ENCODE data around the gene ZCCHC14.

The ZCCHC14 gene

DNA sequence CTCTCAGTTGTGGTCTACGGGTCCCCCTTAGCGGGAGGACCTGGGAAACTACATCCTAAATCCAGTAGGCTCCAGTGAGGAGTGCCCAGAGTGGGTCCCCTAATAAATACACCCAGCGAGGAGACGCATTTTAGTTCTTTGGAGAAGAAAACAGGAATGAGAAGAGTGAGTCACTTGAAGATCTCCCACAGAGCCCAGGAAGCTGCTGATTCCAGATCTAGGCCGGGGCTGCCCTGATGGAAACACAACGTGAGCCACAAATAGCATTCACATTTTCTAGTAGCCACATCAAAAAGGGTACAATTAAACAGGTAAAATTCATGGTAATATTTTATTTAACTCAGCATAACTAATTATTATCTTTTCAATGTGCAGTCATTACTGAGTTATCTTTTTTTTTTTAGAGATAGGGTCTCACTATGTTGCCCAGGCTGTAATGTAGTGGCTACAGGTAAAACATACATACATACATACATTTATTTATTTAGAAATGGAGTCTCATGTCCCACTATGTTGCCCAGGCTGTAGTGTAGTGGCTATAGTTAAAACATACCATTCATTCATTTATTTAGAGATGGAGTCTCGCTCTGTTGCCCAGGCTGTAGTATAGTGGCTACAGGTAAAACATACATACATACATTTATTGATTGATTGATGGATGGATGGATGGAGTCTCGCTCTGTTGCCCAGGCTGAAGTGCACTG, 130.8 kb downstream of the ZCCHC14 start:
- Histone ChIP-seq H3K27me3 (ENCODE audit: insufficient read depth, low read depth) (no peaks in the 10 kb centered on the region), H3K4me1 (ENCODE audit: low read depth, poor library complexity, severe bottlenecking) (no peaks in the 10 kb centered on the region), H3K27ac (no peak overlapping the region), H4K20me1 (ENCODE audit: insufficient read depth) (no peaks in the 10 kb centered on the region), H3K4me2 (no peak overlapping the region), H3K4me3 (IDR thresholded peaks at IDR 0.05; ENCODE audit: insufficient read depth, low read depth, low read length) (no peak overlapping the region), H3K9ac (no peak overlapping the region), H3K79me2 (ENCODE audit: insufficient read depth, low read depth) (peaks cover 26% of the 10 kb centered on the region; the same call in 1 of the 2 replicates), H2AFZ (ENCODE audit: low read depth) (no peak overlapping the region), H3K36me3 (ENCODE audit: insufficient read depth) (no peaks in the 10 kb centered on the region; the same call in 1 of the 2 replicates)
- TF ChIP-seq CTCF (conservative IDR thresholded peaks at IDR 0.05; ENCODE audit: low read depth, low read length): no peak

DNA sequence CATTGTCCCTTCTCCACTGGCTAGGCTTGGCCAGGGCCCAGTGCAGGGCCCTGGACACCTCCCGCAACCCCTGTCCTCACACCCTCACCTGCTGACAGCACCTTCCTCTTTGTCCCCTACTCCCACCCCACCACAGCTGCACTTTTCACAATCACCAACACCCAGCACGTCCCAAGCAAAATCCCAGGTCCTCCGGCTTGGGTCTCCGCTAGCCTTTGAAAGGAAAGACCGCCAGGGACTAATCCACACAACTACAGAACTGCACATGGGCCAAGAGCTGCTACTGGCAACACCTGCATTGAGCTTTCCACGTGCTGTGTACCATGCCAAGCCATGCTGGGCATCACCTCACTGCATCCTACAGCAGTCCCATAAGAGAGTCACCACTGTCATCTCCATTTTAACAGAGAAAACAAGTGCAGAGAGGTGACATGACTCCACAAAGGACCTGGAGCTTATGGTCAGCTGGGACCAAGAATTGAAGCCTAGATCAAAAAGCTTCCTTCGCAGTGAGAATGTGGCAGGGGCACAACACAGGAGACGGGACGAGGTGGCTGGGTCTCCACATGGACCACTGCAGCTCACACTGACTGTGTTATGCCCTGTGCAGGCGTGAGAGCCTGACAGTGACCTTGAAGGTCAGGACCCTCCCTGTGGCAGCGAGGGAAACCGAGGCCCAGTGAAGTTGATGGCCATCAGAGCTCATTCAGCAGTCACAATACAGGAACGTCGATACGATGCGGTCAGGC, 131.8 kb downstream of the ZCCHC14 start:
- H3K4me2 ChIP-seq: no peak overlapping the region
- no peak for TF ChIP-seq CTCF (conservative IDR thresholded peaks at IDR 0.05; ENCODE audit: low read depth, low read length)
- H3K4me1 ChIP-seq (ENCODE audit: low read depth, poor library complexity, severe bottlenecking): no peaks in the 10 kb centered on the region
- H3K27ac ChIP-seq: no peak overlapping the region
- no peaks in the 10 kb centered on the region for H3K27me3 ChIP-seq (ENCODE audit: insufficient read depth, low read depth)
- no peaks in the 10 kb centered on the region for H4K20me1 ChIP-seq (ENCODE audit: insufficient read depth)
- no peak overlapping the region for H2AFZ ChIP-seq (ENCODE audit: low read depth)
- no peaks in the 10 kb centered on the region; the same call in 1 of the 2 replicates for H3K36me3 ChIP-seq (ENCODE audit: insufficient read depth)
- no peak overlapping the region for H3K4me3 ChIP-seq (IDR thresholded peaks at IDR 0.05; ENCODE audit: insufficient read depth, low read depth, low read length)
- H3K9ac ChIP-seq: no peak overlapping the region
- H3K79me2 ChIP-seq (ENCODE audit: insufficient read depth, low read depth): peaks cover 17% of the 10 kb centered on the region; the same call in 1 of the 2 replicates

GRCh38 chr16:87359121-87359520, 133.7 kb downstream of the ZCCHC14 start:
- H4K20me1 ChIP-seq (ENCODE audit: insufficient read depth): no peaks in the 10 kb centered on the region
- TF ChIP-seq CTCF (conservative IDR thresholded peaks at IDR 0.05; ENCODE audit: low read depth, low read length): no peak
- no peak overlapping the region for H2AFZ ChIP-seq (ENCODE audit: low read depth)
- H3K4me2 ChIP-seq: no peak overlapping the region
- peaks cover under 1% of the 10 kb centered on the region; the same call in 1 of the 2 replicates for H3K79me2 ChIP-seq (ENCODE audit: insufficient read depth, low read depth)
- no peaks in the 10 kb centered on the region for H3K4me1 ChIP-seq (ENCODE audit: low read depth, poor library complexity, severe bottlenecking)
- H3K9ac ChIP-seq: no peak overlapping the region
- H3K27ac ChIP-seq: no peak overlapping the region
- no peaks in the 10 kb centered on the region; the same call in 1 of the 2 replicates for H3K36me3 ChIP-seq (ENCODE audit: insufficient read depth)
- no peak overlapping the region for H3K4me3 ChIP-seq (IDR thresholded peaks at IDR 0.05; ENCODE audit: insufficient read depth, low read depth, low read length)
- H3K27me3 ChIP-seq (ENCODE audit: insufficient read depth, low read depth): no peaks in the 10 kb centered on the region

DNA sequence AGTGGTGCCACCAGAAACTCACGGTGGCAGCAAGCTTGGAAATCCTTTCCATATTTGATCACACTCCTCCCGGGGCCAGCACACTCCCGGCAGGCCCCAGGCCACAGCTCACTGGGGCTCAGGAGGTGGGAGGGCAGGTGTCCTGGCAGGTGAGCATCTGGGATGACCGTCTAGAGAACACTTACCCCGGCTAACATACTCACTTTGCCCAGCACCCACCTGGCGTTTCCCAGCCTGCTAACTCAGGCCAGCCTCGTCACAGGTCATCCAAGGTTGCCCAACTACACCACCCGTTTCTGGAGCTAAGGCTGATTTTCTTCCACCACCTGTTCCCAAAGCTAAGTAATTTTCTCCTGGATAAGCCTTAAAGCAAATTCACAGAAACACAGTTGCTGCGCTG, 134.1 kb downstream of the ZCCHC14 start:
- H3K4me1 ChIP-seq (ENCODE audit: low read depth, poor library complexity, severe bottlenecking): no peaks in the 10 kb centered on the region
- no peaks in the 10 kb centered on the region for H3K27me3 ChIP-seq (ENCODE audit: insufficient read depth, low read depth)
- no peaks in the 10 kb centered on the region; the same call in 1 of the 2 replicates for H3K79me2 ChIP-seq (ENCODE audit: insufficient read depth, low read depth)
- no peak overlapping the region for H3K4me3 ChIP-seq (IDR thresholded peaks at IDR 0.05; ENCODE audit: insufficient read depth, low read depth, low read length)
- no peaks in the 10 kb centered on the region; the same call in 1 of the 2 replicates for H3K36me3 ChIP-seq (ENCODE audit: insufficient read depth)
- TF ChIP-seq CTCF (conservative IDR thresholded peaks at IDR 0.05; ENCODE audit: low read depth, low read length): no peak
- H2AFZ ChIP-seq (ENCODE audit: low read depth): no peak overlapping the region
- no peaks in the 10 kb centered on the region for H4K20me1 ChIP-seq (ENCODE audit: insufficient read depth)
- no peak overlapping the region for H3K27ac ChIP-seq
- H3K4me2 ChIP-seq: no peak overlapping the region
- no peak overlapping the region for H3K9ac ChIP-seq
